HFF-Myc (cell line): ENCODE measurements around the gene DNAAF5.
A peak's percentile ranks its signal among the peaks of the same experiment; 100 is the strongest.

Experiments used
- DNase-seq: peaks from one replicate; pipeline ENCODE4 v3.0.0-alpha.2; 2011; ENCODE audit warnings: low read depth; ENCODE audit errors: extremely low read depth
- H3K4me3 ChIP-seq: replicated peaks from 2 replicates; pipeline ENCODE4 v1.5.1; 2011; ENCODE audit warnings: low read depth, mild to moderate bottlenecking, control low read depth, low read length
- CTCF ChIP-seq: IDR thresholded peaks from 2 replicates; pipeline ENCODE4 v1.5.1; 2012; ENCODE audit warnings: mild to moderate bottlenecking, low read depth, low read length, control low read depth; ENCODE audit errors: missing control alignments

The DNAAF5 gene

GRCh38 chr7:726084-726853, at the start of gene DNAAF5:
Gene DNAAF5, plus strand, starts transcription at chr7:726699. Its CDS starts 22 bp downstream, at chr7:726721.
- no peak for TF ChIP-seq CTCF
- peak within 1 kb of the TSS; percentile 66 for H3K4me3 ChIP-seq
- DNase-seq: peak; percentile 54

GRCh38 chr7:676972-677385, 49.5 kb upstream of the DNAAF5 start:
- no peak overlapping the region for H3K4me3 ChIP-seq
- no peak for DNase-seq
- no peak for TF ChIP-seq CTCF

- no peak overlapping the region for H3K4me3 ChIP-seq
- no peak for DNase-seq
- no peak for TF ChIP-seq CTCF
Measured at GRCh38 chr7:680411-681127, 45.9 kb upstream of the DNAAF5 start.

- no peak for TF ChIP-seq CTCF
- no peak overlapping the region for H3K4me3 ChIP-seq
- no peak for DNase-seq
Measured at GRCh38 chr7:681551-682307, 44.8 kb upstream of the DNAAF5 start.

GRCh38 chr7:682810-683209, 43.7 kb upstream of the DNAAF5 start:
- TF ChIP-seq CTCF: no peak
- DNase-seq: no peak
- no peak overlapping the region for H3K4me3 ChIP-seq

- no peak overlapping the region for H3K4me3 ChIP-seq
- TF ChIP-seq CTCF: no peak
- DNase-seq: no peak
Measured at GRCh38 chr7:683526-684205, 42.8 kb upstream of the DNAAF5 start.
